ENCODE data around the gene PAFAH1B2. TPM values are rescaled to one million over a fixed set of nuclear protein-coding genes. Genes with fewer than 3 reads are reported as not detected.

The PAFAH1B2 gene
- total RNA-seq, 2 donors from 2014 or later, result 30.0 to 44.9 TPM

- ATAC-seq (peak; percentile 41), DNase-seq (peak; percentile 63 to 81 (median 70))
- Histone ChIP-seq H3K27me3 (no peaks in the 10 kb centered on the region), H3K4me3 (peak overlapping the region; percentile 71 to 91), H3K9me3 (no peaks in the 10 kb centered on the region), H3K36me3 (replicated peaks in 1 of 2; ENCODE audit: insufficient read depth in 1 of 2, low read depth in 2 of 2) (no peaks in the 10 kb centered on the region), H3K27ac (peak overlapping the region; percentile 93 to 97 (median 95)), H3K4me1 (peaks cover 34% of the 10 kb centered on the region)
- TF ChIP-seq POLR2A (IDR thresholded peaks at IDR 0.05), result no peak
- TF ChIP-seq CTCF (IDR thresholded peaks at IDR 0.05), result no peak
- intact Hi-C loops (cut with DNase I), result no loop called here
- WGBS, 2 donors, result 5 to 9% methylated on average over 5 of the region's 5 CpGs
These were observed 697 bp upstream of the PAFAH1B2 start for GRCh38 chr11:117143390-117143789.

- Histone ChIP-seq H3K4me1 (peaks cover 40% of the 10 kb centered on the region), H3K27me3 (no peaks in the 10 kb centered on the region), H3K9me3 (no peaks in the 10 kb centered on the region), H3K4me3 (peak overlapping the region; percentile 71 to 91), H3K27ac (peak overlapping the region; percentile 93 to 97 (median 95)), H3K36me3 (replicated peaks in 1 of 2; ENCODE audit: insufficient read depth in 1 of 2, low read depth in 2 of 2) (no peaks in the 10 kb centered on the region)
- intact Hi-C loops (cut with DNase I), result no loop called here
- WGBS, 2 donors, result 0% methylated on average over 30 to 59 of the region's 62 CpGs
- TF ChIP-seq POLR2A (IDR thresholded peaks at IDR 0.05) (peak in 2 of 3 donors; percentile 35 to 46), CTCF (IDR thresholded peaks at IDR 0.05) (no peak)
- DNase-seq (peak; percentile 75 to 89 (median 80)), ATAC-seq (peak; percentile 65)
These were observed 648 bp downstream of the PAFAH1B2 start for GRCh38 chr11:117144477-117145392.

GRCh38 chr11:117145393-117145761, 1.3 kb downstream of the PAFAH1B2 start:
- DNase-seq, result peak in 2 of 4 donors; percentile 8 to 21
- 4% methylated on average over 5 of the region's 5 CpGs for WGBS, 2 donors
- no peaks in the 10 kb centered on the region for H3K9me3 ChIP-seq
- intact Hi-C loops (cut with DNase I), result no loop called here
- no peaks in the 10 kb centered on the region for H3K36me3 ChIP-seq (replicated peaks in 1 of 2; ENCODE audit: insufficient read depth in 1 of 2, low read depth in 2 of 2)
- peak overlapping the region in 1 of 2 donors; percentile 91 for H3K4me3 ChIP-seq
- no peaks in the 10 kb centered on the region for H3K27me3 ChIP-seq
- peak overlapping the region; percentile 93 to 97 (median 95) for H3K27ac ChIP-seq
- TF ChIP-seq CTCF (IDR thresholded peaks at IDR 0.05) (peak in 3 of 7 experiments; percentile 5 to 15 (median 6)), POLR2A (IDR thresholded peaks at IDR 0.05) (peak in 1 of 3 donors; percentile 4)
- no peak for ATAC-seq
- H3K4me1 ChIP-seq, result peaks cover 46% of the 10 kb centered on the region

GRCh38 chr11:117146521-117146920, 2.4 kb downstream of the PAFAH1B2 start:
- Histone ChIP-seq H3K27ac (peak overlapping the region in 2 of 4 donors; percentile 27 to 32), H3K27me3 (no peaks in the 10 kb centered on the region), H3K4me1 (peaks cover 57% of the 10 kb centered on the region), H3K36me3 (replicated peaks in 1 of 2; ENCODE audit: insufficient read depth in 1 of 2, low read depth in 2 of 2) (no peaks in the 10 kb centered on the region), H3K9me3 (no peaks in the 10 kb centered on the region), H3K4me3 (no peak overlapping the region)
- TF ChIP-seq POLR2A (IDR thresholded peaks at IDR 0.05) (no peak), CTCF (IDR thresholded peaks at IDR 0.05) (no peak)
- intact Hi-C loops (cut with DNase I), result no loop called here
- ATAC-seq (no peak), DNase-seq (no peak)
- whole genome bisulfite sequencing, 2 donors, result 60 to 63% methylated on average over 10 of the region's 10 CpGs

All from body of pancreas (tissue), 4 donors.